KOPT-K1 (cell line): ENCODE measurements around the gene RAB43.
A peak's percentile ranks its signal among the peaks of the same experiment; 100 is the strongest.

Source experiments
- H3K27ac ChIP-seq: fragments of 200-600 bp; sonication (generic); 2 replicates; pipeline ENCODE4 v1.5.1; 2016; ENCODE audit warnings: antibody characterized with exemption, mild to moderate bottlenecking, low read depth, low read length; ENCODE audit not compliant: poor library complexity, severe bottlenecking
- H3K36me3 ChIP-seq: fragments of 200-600 bp; sonication (generic); 2 replicates; pipeline ENCODE4 v1.5.1; 2017; ENCODE audit warnings: antibody characterized with exemption, mild to moderate bottlenecking, low read length, moderate library complexity; ENCODE audit not compliant: insufficient read depth
- H3K9me3 ChIP-seq: fragments of 200-600 bp; sonication (generic); 2 replicates; pipeline ENCODE4 v1.5.1; 2017; ENCODE audit warnings: antibody characterized with exemption, low read length, mild to moderate bottlenecking; ENCODE audit not compliant: insufficient read depth, poor library complexity, severe bottlenecking

Gene RAB43

GRCh38 chr3:129130291-129130813, 8.7 kb upstream of the RAB43 start:
- Histone ChIP-seq H3K36me3 (peaks cover 92% of the 10 kb centered on the region), H3K27ac (no peak overlapping the region), H3K9me3 (no peaks in the 10 kb centered on the region)

GRCh38 chr3:129128357-129129155, 7.0 kb upstream of the RAB43 start:
- Histone ChIP-seq H3K36me3 (peaks cover 74% of the 10 kb centered on the region), H3K9me3 (no peaks in the 10 kb centered on the region), H3K27ac (no peak overlapping the region)

GRCh38 chr3:129126726-129127280, 5.2 kb upstream of the RAB43 start:
- H3K9me3 ChIP-seq: no peaks in the 10 kb centered on the region
- H3K27ac ChIP-seq: no peak overlapping the region
- peaks cover 57% of the 10 kb centered on the region for H3K36me3 ChIP-seq

- no peaks in the 10 kb centered on the region for H3K9me3 ChIP-seq
- H3K36me3 ChIP-seq: peaks cover 24% of the 10 kb centered on the region; the same call in 1 of the 2 replicates
- no peak overlapping the region for H3K27ac ChIP-seq
Observed at GRCh38 chr3:129123314-129124060, 1.9 kb upstream of the RAB43 start.

GRCh38 chr3:129122412-129123011, 908 bp upstream of the RAB43 start:
- Histone ChIP-seq H3K36me3 (peaks cover 18% of the 10 kb centered on the region; the same call in 1 of the 2 replicates), H3K27ac (no peak overlapping the region), H3K9me3 (no peaks in the 10 kb centered on the region)

- Histone ChIP-seq H3K36me3 (peaks cover 7% of the 10 kb centered on the region; the same call in 1 of the 2 replicates), H3K27ac (peak overlapping the region; percentile 85)
Observed at GRCh38 chr3:129121016-129121791, 400 bp downstream of the RAB43 start.

GRCh38 chr3:129120254-129121004, 1.2 kb downstream of the RAB43 start:
- no peaks in the 10 kb centered on the region for H3K9me3 ChIP-seq
- peak overlapping the region; percentile 85 for H3K27ac ChIP-seq
- H3K36me3 ChIP-seq: 0 out of 2 replicates have a peak, but pooled peaks cover 5% of the 10 kb centered on the region

More at GRCh38 chr3:129121016-129121791, 400 bp downstream of the RAB43 start:
- no peaks in the 10 kb centered on the region for H3K9me3 ChIP-seq

GRCh38 chr3:129119365-129120100, 2.1 kb downstream of the RAB43 start:
- peak overlapping the region; percentile 85 for H3K27ac ChIP-seq
- peaks cover 10% of the 10 kb centered on the region; the same call in 1 of the 2 replicates for H3K36me3 ChIP-seq
- no peaks in the 10 kb centered on the region for H3K9me3 ChIP-seq

GRCh38 chr3:129118745-129119144, 2.9 kb downstream of the RAB43 start:
- H3K9me3 ChIP-seq: no peaks in the 10 kb centered on the region
- H3K36me3 ChIP-seq: peaks cover 15% of the 10 kb centered on the region; the same call in 1 of the 2 replicates
- peak overlapping the region; percentile 85 for H3K27ac ChIP-seq

- Histone ChIP-seq H3K27ac (peak overlapping the region; percentile 85), H3K36me3 (peaks cover 20% of the 10 kb centered on the region), H3K9me3 (no peaks in the 10 kb centered on the region)
Observed at GRCh38 chr3:129117134-129117533, 4.5 kb downstream of the RAB43 start.

GRCh38 chr3:129116482-129116946, 5.1 kb downstream of the RAB43 start:
- H3K9me3 ChIP-seq: no peaks in the 10 kb centered on the region
- peaks cover 20% of the 10 kb centered on the region for H3K36me3 ChIP-seq
- H3K27ac ChIP-seq: peak overlapping the region; percentile 85

- Histone ChIP-seq H3K36me3 (peaks cover 30% of the 10 kb centered on the region), H3K9me3 (no peaks in the 10 kb centered on the region), H3K27ac (no peak overlapping the region)
Observed at GRCh38 chr3:129114455-129114854, 7.1 kb downstream of the RAB43 start.
